ENCODE measurements around the gene FCER2. TPM values are rescaled to one million over a fixed set of nuclear protein-coding genes. Genes with fewer than 3 reads are reported as not detected.

Gene FCER2
- total RNA-seq, 1 experiment from 2014 or later = not detected

GRCh38 chr19:7699417-7700401 is 2.2 kb downstream of the FCER2 start:
- ChIA-PET POLR2A (ENCODE audit: unreplicated experiment) (no interaction called here), CTCF (interaction anchor here (0.6 to 1.1 kb wide), 2 partner anchors 19 to 70 kb away, joined by 3 to 4 read pairs; partner anchors contain the start of gene TRAPPC5)
- no peak for TF ChIP-seq EZH2phosphoT487 (IDR thresholded peaks at IDR 0.05; ENCODE audit: borderline replicate concordance, low read length)
- no peak for TF ChIP-seq CTCF (conservative IDR thresholded peaks at IDR 0.05; ENCODE audit: low read depth, low read length)
- TF ChIP-seq EZH2 (IDR thresholded peaks at IDR 0.05; ENCODE audit: low read length, unreplicated experiment) = no peak
- H3K9me2 ChIP-seq (replicated peaks; ENCODE audit: low read length) = no peaks in the 10 kb centered on the region
- H3K27me3 ChIP-seq (ENCODE audit: low read length) = peaks cover 31% of the 10 kb centered on the region
- DNase-seq (peak; percentile 45), ATAC-seq (no peak)
- H3K4me2 ChIP-seq (ENCODE audit: low read length) = no peak overlapping the region
- no peaks in the 10 kb centered on the region for H3K9me3 ChIP-seq (ENCODE audit: low read length)
- no peaks in the 10 kb centered on the region for H3K36me3 ChIP-seq (ENCODE audit: low read depth, low read length)
- no peaks in the 10 kb centered on the region for H3K4me1 ChIP-seq (ENCODE audit: insufficient read depth, low read length)
- no peaks in the 10 kb centered on the region for H3F3A ChIP-seq (ENCODE audit: low read length, unreplicated experiment)
- no peak overlapping the region for H2AFZ ChIP-seq (ENCODE audit: low read length)
- no TSS peak for BruUV-seq (replicated peaks)
- no peak overlapping the region for H3K4me3 ChIP-seq (ENCODE audit: low read length)
- H3K27ac ChIP-seq (ENCODE audit: low read length) = no peak overlapping the region
- H3K9ac ChIP-seq (ENCODE audit: low read length) = no peak overlapping the region
- H3K79me2 ChIP-seq (ENCODE audit: low read length) = no peaks in the 10 kb centered on the region
- no peaks in the 10 kb centered on the region for H4K20me1 ChIP-seq (ENCODE audit: low read length)
- intact Hi-C loops (cut with micrococcal nuclease) = no loop called here

GRCh38 chr19:7699003-7699402 is 2.9 kb downstream of the FCER2 start:
- intact Hi-C loops (cut with micrococcal nuclease) = no loop called here
- peaks cover 33% of the 10 kb centered on the region for H3K27me3 ChIP-seq (ENCODE audit: low read length)

More at GRCh38 chr19:7699003-7699402, 2.9 kb downstream of the FCER2 start:
- H2AFZ ChIP-seq (ENCODE audit: low read length) = no peak overlapping the region
- no peak overlapping the region for H3K27ac ChIP-seq (ENCODE audit: low read length)
- no peak overlapping the region for H3K9ac ChIP-seq (ENCODE audit: low read length)
- H3K79me2 ChIP-seq (ENCODE audit: low read length) = no peaks in the 10 kb centered on the region
- H3K36me3 ChIP-seq (ENCODE audit: low read depth, low read length) = no peaks in the 10 kb centered on the region
- H3K4me2 ChIP-seq (ENCODE audit: low read length) = no peak overlapping the region
- DNase-seq (no peak), ATAC-seq (0 out of 2 replicates have a peak, but pooled peaks have one; percentile 12)
- no peaks in the 10 kb centered on the region for H3K4me1 ChIP-seq (ENCODE audit: insufficient read depth, low read length)
- TF ChIP-seq EZH2phosphoT487 (IDR thresholded peaks at IDR 0.05; ENCODE audit: borderline replicate concordance, low read length) = no peak
- TF ChIP-seq CTCF (conservative IDR thresholded peaks at IDR 0.05; ENCODE audit: low read depth, low read length) = no peak
- no peak for TF ChIP-seq EZH2 (IDR thresholded peaks at IDR 0.05; ENCODE audit: low read length, unreplicated experiment)
- ChIA-PET CTCF (interaction anchor here (0.6 to 1.1 kb wide), 3 partner anchors 18 to 313 kb away, joined by 3 to 5 read pairs (median 4); partner anchors contain the start of gene TRAPPC5), POLR2A (ENCODE audit: unreplicated experiment) (no interaction called here)
- no peaks in the 10 kb centered on the region for H3K9me3 ChIP-seq (ENCODE audit: low read length)
- H3K4me3 ChIP-seq (ENCODE audit: low read length) = no peak overlapping the region
- no peaks in the 10 kb centered on the region for H3K9me2 ChIP-seq (replicated peaks; ENCODE audit: low read length)
- no peaks in the 10 kb centered on the region for H4K20me1 ChIP-seq (ENCODE audit: low read length)
- H3F3A ChIP-seq (ENCODE audit: low read length, unreplicated experiment) = no peaks in the 10 kb centered on the region
- no TSS peak for BruUV-seq (replicated peaks)

Data from PC-3 (cell line).